ENCODE results near the gene CLMN.

DNA sequence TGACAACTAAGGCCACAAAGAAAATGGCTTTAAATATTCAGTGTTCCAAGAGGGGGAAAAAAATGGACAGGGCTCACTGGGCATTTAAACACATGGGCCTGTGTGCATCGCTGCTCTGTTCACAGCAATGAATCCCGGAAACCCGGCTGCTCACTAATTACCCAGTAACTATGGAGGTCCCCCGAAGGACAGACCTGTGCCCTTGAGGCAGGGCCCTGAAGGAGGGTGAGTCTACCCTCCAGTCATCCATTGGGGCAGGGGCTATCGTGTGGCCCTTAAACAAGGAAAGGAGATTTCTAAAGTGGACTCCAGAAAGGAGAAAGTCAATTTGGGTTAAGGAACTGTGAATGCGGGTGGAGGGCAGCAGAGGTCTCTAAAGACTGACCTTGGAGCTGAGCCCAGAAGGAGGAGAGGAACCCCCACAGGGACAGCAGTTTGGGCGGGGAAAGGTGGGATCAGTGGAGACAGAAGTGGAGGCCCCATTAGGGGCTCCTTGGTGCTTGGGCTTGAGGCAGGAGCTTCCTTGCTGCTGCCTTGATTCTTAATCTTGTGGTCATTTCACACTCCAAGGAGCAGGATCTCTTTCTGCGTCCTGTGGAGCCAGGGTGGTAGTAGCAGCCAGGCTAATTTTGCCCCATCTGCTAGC, 1.4 kb upstream of the CLMN start:
- no peak for TF ChIP-seq CTCF (IDR thresholded peaks at IDR 0.05; ENCODE audit: insufficient read depth, low read length)
- no peak for TF ChIP-seq SPI1 (IDR thresholded peaks at IDR 0.05; ENCODE audit: borderline replicate concordance, low read depth)
- TF ChIP-seq POLR2AphosphoS5 (IDR thresholded peaks at IDR 0.05; ENCODE audit: low read depth) = no peak
- TF ChIP-seq, protein P1, sequence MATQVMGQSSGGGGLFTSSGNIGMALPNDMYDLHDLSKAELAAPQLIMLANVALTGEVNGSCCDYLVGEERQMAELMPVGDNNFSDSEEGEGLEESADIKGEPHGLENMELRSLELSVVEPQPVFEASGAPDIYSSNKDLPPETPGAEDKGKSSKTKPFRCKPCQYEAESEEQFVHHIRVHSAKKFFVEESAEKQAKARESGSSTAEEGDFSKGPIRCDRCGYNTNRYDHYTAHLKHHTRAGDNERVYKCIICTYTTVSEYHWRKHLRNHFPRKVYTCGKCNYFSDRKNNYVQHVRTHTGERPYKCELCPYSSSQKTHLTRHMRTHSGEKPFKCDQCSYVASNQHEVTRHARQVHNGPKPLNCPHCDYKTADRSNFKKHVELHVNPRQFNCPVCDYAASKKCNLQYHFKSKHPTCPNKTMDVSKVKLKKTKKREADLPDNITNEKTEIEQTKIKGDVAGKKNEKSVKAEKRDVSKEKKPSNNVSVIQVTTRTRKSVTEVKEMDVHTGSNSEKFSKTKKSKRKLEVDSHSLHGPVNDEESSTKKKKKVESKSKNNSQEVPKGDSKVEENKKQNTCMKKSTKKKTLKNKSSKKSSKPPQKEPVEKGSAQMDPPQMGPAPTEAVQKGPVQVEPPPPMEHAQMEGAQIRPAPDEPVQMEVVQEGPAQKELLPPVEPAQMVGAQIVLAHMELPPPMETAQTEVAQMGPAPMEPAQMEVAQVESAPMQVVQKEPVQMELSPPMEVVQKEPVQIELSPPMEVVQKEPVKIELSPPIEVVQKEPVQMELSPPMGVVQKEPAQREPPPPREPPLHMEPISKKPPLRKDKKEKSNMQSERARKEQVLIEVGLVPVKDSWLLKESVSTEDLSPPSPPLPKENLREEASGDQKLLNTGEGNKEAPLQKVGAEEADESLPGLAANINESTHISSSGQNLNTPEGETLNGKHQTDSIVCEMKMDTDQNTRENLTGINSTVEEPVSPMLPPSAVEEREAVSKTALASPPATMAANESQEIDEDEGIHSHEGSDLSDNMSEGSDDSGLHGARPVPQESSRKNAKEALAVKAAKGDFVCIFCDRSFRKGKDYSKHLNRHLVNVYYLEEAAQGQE (IDR thresholded peaks at IDR 0.05; ENCODE audit: insufficient replicate concordance, low read depth) = no peak
- TF ChIP-seq GABPA (IDR thresholded peaks at IDR 0.05; ENCODE audit: low read depth) = no peak
